Activated CD8-positive, alpha-beta T cell treated with anti-CD3 and anti-CD28 coated beads for 36 hours (primary cell): ENCODE results near the gene BBX. TPM values are rescaled to one million over a fixed set of nuclear protein-coding genes. Genes with fewer than 3 reads are reported as not detected.

Experiments used
- ATAC-seq: fragments of 200-7000 bp; cut with Tn5 transposase; one replicate; pipeline ENCODE4 v1.10.0; 2021; ENCODE audit warnings: mild to moderate bottlenecking, moderate library complexity
- CTCF ChIA-PET: fragments of 350-600 bp; sonication (Branson Sonifier 250); formaldehyde crosslinking; loops from one replicate; lab custom pipeline; 2021; ENCODE audit warnings: antibody characterized with exemption; lab: Charles Lee
- POLR2A ChIA-PET: fragments of 350-600 bp; sonication (Branson Sonifier 250); formaldehyde crosslinking; loops from one replicate; lab custom pipeline; 2021; ENCODE audit warnings: antibody characterized with exemption; lab: Charles Lee
- DNase-seq: peaks from one replicate; pipeline ENCODE4 v3.0.0-alpha.2; 2020
- H3K27ac Mint-ChIP-seq: one replicate; pipeline ENCODE4 v1.8.0; 2021; ENCODE audit warnings: mild to moderate bottlenecking, mixed read lengths
- H3K27me3 Mint-ChIP-seq: one replicate; pipeline ENCODE4 v1.8.0; 2021; ENCODE audit warnings: mixed read lengths
- H3K36me3 Mint-ChIP-seq: one replicate; pipeline ENCODE4 v1.8.0; 2021; ENCODE audit warnings: low read depth, mixed read lengths
- H3K4me1 Mint-ChIP-seq: one replicate; pipeline ENCODE4 v1.8.0; 2021; ENCODE audit warnings: low read depth, mixed read lengths
- H3K4me3 Mint-ChIP-seq: one replicate; pipeline ENCODE4 v1.8.0; 2021; ENCODE audit warnings: mild to moderate bottlenecking, moderate library complexity, mixed read lengths
- H3K9me3 Mint-ChIP-seq: one replicate; pipeline ENCODE4 v1.8.0; 2021; ENCODE audit warnings: mixed read lengths
- intact Hi-C: fragments of 100-400 bp; cut with micrococcal nuclease; formaldehyde crosslinking; loops from one replicate; pipeline ENCODE4 v1.10.0; 2022
- total RNA-seq, 2 experiments: library from RNA; stranded (reverse); gene quantifications; one replicate each; pipeline ENCODE4 v1.2.3, GENCODE V29; 2021
- TF ChIP-seq, protein P1 (sequence below): fragments of 200-600 bp; IDR thresholded peaks from one replicate; pipeline ENCODE4 v1.8.0; 2022; ENCODE audit warnings: antibody characterized with exemption, mild to moderate bottlenecking

BBX gene
- total RNA-seq, 2 experiments from 2014 or later, result 40.9 to 42.4 TPM

DNA sequence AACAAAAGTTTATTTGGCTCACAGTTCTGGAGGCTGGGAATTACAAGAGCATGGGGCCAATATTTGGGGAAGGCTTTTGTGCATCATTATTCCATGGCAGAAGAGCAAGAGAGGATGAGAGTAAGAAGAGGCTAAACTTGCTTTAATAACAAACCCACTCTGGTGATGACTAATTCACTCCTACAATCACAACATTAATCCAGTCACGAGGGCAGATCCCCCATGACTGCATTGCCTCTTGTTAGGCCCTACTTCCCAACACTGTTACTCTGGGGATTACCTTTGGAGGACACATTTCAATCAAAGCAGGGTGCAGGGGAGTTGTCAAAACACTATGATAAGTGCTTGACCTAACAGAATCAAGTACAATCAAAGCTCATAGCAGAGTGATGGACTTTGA lies 181.7 kb downstream of the BBX start:
- ATAC-seq, result peak; percentile 27
- peaks cover 35% of the 10 kb centered on the region for H3K4me1 Mint-ChIP-seq
- POLR2A ChIA-PET, result no interaction called here

DNA sequence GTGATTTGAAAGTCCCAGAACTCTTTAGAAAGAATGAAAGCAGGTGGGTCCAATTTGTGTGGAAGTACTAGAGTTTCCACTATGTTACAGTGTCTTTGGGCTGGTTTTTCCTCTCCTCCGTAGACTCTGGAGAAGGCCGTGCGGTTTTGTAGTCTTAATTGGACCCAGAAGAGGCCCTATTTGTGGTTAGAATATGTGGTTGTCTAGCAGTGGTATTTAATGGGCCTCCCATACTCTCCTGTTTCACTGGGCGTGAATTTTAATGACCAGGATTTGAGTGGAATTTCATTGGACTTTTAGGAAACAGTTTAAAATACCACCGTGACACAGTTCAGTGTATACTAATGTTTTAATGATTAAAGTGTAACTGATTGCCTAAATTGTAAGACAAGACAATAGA lies 182.3 kb downstream of the BBX start:
- TF ChIP-seq, protein P1, sequence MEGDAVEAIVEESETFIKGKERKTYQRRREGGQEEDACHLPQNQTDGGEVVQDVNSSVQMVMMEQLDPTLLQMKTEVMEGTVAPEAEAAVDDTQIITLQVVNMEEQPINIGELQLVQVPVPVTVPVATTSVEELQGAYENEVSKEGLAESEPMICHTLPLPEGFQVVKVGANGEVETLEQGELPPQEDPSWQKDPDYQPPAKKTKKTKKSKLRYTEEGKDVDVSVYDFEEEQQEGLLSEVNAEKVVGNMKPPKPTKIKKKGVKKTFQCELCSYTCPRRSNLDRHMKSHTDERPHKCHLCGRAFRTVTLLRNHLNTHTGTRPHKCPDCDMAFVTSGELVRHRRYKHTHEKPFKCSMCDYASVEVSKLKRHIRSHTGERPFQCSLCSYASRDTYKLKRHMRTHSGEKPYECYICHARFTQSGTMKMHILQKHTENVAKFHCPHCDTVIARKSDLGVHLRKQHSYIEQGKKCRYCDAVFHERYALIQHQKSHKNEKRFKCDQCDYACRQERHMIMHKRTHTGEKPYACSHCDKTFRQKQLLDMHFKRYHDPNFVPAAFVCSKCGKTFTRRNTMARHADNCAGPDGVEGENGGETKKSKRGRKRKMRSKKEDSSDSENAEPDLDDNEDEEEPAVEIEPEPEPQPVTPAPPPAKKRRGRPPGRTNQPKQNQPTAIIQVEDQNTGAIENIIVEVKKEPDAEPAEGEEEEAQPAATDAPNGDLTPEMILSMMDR, result no peak
- DNase-seq (no peak), ATAC-seq (no peak)
- Mint-ChIP-seq H3K9me3 (no peaks in the 10 kb centered on the region), H3K27ac (no peak overlapping the region), H3K4me3 (no peak overlapping the region), H3K27me3 (no peaks in the 10 kb centered on the region), H3K4me1 (peaks cover 29% of the 10 kb centered on the region), H3K36me3 (no peaks in the 10 kb centered on the region)
- intact Hi-C loops, result no loop called here
- ChIA-PET POLR2A (interaction anchor here (0.7 kb wide), 1 partner anchor 225 kb away, joined by 3 read pairs; no protein-coding TSS in a partner anchor), CTCF (interaction anchor here (1.2 to 2.3 kb wide), 2 partner anchors 29 to 131 kb away, joined by 3 to 5 read pairs; no protein-coding TSS in a partner anchor)

More for the DNA sequence above, 181.7 kb downstream of the BBX start:
- DNase-seq, result no peak
- no peaks in the 10 kb centered on the region for H3K27me3 Mint-ChIP-seq
- intact Hi-C loops, result no loop called here
- H3K36me3 Mint-ChIP-seq, result no peaks in the 10 kb centered on the region
- H3K27ac Mint-ChIP-seq, result no peak overlapping the region
- CTCF ChIA-PET, result interaction anchor here (2.3 kb wide), 1 partner anchor 130 kb away, joined by 5 read pairs; no protein-coding TSS in a partner anchor
- no peaks in the 10 kb centered on the region for H3K9me3 Mint-ChIP-seq
- TF ChIP-seq, protein P1, result no peak
- H3K4me3 Mint-ChIP-seq, result no peak overlapping the region

DNA sequence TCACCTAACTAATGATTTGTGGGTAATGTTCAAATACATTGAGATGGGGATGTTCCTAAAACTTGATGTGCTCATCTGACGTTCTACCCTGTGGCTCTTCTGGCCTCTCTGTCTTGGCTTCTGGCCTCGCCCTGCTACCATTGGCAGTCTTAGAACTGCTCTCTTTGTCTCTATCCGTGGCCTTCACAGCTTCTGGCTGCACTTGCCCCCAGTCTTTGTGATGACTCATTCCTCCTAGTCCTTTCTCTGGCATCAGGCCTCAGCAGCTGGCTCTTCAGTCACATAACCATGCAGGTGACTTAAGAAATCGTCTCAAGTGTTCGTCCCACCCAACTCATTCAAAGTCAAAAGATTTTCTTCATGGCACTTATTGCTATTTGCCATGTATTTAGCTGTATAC lies 188.1 kb downstream of the BBX start:
- no peaks in the 10 kb centered on the region for H3K9me3 Mint-ChIP-seq
- ChIA-PET POLR2A (no interaction called here), CTCF (interaction anchor here (1.3 kb wide), 4 partner anchors 10 to 35 kb away, joined by 3 to 5 read pairs (median 3); no protein-coding TSS in a partner anchor)
- no peak overlapping the region for H3K27ac Mint-ChIP-seq
- peaks cover 26% of the 10 kb centered on the region for H3K36me3 Mint-ChIP-seq
- peaks cover 8% of the 10 kb centered on the region for H3K4me1 Mint-ChIP-seq
- DNase-seq (no peak), ATAC-seq (no peak)
- no peak overlapping the region for H3K4me3 Mint-ChIP-seq
- intact Hi-C loops, result no loop called here
- H3K27me3 Mint-ChIP-seq, result no peaks in the 10 kb centered on the region
- TF ChIP-seq, protein P1, result no peak

DNA sequence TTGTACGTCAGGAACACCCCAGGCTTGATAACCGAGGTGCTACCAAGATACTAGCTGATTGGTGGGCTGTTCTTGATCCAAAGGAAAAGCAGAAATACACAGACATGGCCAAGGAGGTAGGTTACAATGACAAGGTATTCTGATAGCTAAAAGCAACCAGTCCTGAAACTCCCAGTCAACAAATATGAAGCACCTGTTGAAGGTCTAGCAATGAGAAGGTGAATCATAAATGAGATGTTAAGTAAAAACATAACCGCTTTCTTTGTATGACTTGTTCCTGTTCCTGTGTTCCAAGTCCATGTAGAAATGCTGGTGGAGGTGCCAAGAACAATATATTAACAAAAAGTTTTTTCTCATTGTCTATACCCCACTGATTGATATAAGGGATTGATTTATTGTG lies 194.0 kb downstream of the BBX start:
- Mint-ChIP-seq H3K9me3 (no peaks in the 10 kb centered on the region), H3K4me3 (no peak overlapping the region), H3K36me3 (peaks cover 25% of the 10 kb centered on the region), H3K27ac (no peak overlapping the region), H3K27me3 (no peaks in the 10 kb centered on the region), H3K4me1 (peaks cover 3% of the 10 kb centered on the region)
- CTCF ChIA-PET, result interaction anchor here (1.1 kb wide), 1 partner anchor 8 kb away, joined by 4 read pairs; no protein-coding TSS in a partner anchor
- ATAC-seq, result no peak
- POLR2A ChIA-PET, result no interaction called here
- intact Hi-C loops, result no loop called here
- TF ChIP-seq, protein P1, result no peak
- no peak for DNase-seq

DNA sequence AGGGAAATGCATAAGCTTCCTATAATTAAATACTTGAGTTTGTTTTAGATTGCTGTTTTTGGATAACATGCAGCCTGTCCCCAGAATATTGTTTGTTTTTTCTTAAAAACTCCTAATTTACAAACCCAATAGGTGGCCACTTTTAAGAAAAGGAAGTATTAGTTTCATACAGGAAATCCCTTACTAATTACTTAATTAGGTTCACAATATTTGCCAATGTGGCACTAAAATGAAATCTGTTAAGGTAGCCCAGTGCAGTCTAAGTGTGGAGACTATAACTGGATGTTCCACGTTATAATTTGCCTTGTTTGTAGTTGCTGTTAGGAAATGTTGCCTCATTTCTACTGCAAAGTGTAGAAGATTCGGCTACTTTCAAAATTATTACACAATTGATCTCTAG lies 195.8 kb downstream of the BBX start:
- ChIA-PET POLR2A (no interaction called here), CTCF (no interaction called here)
- peaks cover 3% of the 10 kb centered on the region for H3K4me1 Mint-ChIP-seq
- peaks cover 16% of the 10 kb centered on the region for H3K36me3 Mint-ChIP-seq
- DNase-seq (no peak), ATAC-seq (no peak)
- H3K9me3 Mint-ChIP-seq, result no peaks in the 10 kb centered on the region
- no peak overlapping the region for H3K4me3 Mint-ChIP-seq
- intact Hi-C loops, result no loop called here
- H3K27ac Mint-ChIP-seq, result no peak overlapping the region
- no peaks in the 10 kb centered on the region for H3K27me3 Mint-ChIP-seq
- TF ChIP-seq, protein P1, result no peak
